A549 treated with dexamethasone at 1 μM for 4 hours (cell line): ENCODE results near the gene DLST. TPM values are rescaled to one million over a fixed set of nuclear protein-coding genes. Genes with fewer than 3 reads are reported as not detected.

Source experiments
- total RNA-seq: library from RNA; stranded (reverse); fragments of 200-300 nt; extraction: Qiagen RNA extraction; gene quantifications from 5 replicates; pipeline ENCODE4 v1.2.3, GENCODE V29; 2022

DLST gene
- 88.2 to 101 TPM (median 97.6 TPM) in 5 replicates for total RNA-seq

DNA sequence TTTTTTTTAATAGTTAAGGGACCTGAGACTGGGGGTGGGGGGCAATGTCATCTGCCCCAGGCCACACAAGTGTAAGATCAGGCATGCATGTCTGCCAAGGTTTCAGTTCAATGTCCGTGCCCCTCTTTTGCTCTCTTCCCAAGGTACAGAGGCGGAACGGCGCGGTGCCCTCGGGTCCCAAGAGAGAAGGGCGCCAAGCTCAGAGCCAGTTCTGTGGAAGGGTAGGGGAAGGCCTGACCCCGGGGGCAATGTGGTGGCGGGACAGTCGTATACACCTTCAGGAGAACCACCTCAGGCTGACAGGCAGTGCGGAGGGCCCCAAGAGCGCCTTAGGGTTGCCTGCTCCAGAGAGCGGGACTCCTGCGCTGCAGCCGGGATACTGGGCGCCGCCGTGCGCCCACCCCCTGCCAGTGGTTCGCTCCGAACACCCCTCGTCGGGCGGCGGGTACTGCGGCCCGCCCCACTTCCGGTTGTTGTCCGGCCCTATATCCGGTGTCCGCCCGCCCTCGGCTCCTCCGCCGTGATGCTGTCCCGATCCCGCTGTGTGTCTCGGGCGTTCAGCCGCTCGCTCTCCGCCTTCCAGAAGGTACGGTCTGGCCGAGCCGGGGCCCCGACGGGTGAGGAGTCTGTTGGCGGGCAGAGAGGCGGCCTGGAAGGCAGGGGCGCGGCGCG is at the start of gene DLST:
Gene DLST (plus strand): TSS at position 486 of the 672 bp plus-strand sequence. CDS start 38 bp downstream, at position 524.

DNA sequence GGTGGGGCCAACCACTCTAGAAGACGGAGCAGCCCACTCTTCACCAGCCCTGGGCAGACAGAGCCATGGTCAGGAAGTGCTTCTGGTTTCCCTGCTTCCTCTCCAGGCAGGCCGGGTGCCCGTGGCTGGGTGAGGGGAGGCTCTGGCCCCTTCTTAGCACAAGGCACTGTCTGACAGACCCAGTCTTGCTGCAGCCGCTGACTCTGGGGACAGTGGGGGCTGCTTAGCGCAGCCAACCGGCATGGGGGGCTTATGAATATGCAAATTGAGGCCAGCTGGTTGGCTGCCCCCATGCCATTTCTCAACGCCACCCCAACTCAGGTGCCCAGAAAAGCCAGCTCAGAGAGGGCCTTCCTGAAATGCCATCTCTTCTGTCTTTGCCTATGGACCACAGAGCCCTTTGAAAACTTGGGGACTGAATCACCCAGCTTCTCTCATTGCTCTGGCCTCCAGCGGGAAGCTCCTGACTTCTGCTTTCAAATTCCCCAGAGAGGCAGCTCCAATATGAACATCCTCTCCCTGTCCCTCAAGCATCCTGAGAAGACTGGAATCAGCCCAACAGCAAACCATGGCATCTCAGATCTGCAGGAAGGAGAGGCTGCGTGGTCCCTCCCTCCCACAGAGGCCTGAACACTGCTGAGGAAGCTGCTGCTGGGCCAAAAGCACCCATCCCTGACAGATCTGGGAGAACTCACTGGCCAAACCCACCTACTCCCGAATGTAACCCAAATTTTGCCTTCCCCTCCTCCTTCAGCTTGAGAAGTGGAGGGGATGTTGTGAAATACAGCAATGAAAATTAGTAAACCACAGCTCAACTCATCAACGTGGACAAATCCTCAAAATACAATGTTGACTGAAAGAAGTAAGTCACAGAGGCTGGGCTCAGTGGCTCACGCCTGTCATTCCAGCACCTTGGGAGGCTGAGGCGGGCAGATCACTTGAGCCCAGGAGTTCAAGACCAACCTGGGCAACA is 5.5 kb upstream of the DLST start, which contains the start of gene PROX2:
Gene PROX2 (minus strand): TSS at position 205 of the 973 bp plus-strand sequence. CDS start 12,311 bp downstream, outside the sequence.

DNA sequence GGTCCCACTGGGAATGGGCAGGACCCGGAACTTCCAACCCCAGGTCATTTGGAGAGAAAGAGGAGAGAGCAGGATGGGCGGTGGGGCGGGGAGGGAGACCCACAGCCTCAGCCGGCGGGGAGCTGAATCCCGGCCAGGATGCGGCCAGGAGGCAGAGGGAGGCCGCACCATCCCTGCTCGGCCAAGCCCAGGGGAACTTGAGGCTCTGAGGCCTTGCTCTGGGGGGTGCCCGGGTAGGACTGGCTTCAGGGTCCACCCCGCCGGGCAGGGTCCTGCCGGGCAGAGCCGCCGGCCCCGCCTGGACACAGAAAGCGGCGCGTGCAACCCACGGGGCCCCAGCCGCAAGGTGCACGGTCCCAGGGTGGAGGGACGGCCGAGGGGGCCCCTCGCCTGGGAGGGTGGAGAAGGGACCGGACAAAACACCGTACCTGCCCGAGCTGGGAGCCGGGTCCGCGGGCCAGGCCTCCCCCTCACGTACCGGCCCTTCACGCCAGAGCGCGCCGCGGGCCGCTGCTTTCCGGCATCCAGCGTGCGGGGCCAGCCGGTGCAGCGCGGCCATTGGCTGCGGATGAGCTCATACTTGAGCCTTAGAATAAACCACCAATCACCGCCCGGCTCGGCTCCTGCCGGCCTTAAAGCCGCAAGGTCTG is 41.2 kb downstream of the DLST start, which contains the start of gene RPS6KL1:
Gene RPS6KL1 (minus strand): TSS at position 509 of the 650 bp plus-strand sequence. CDS start 1,719 bp downstream, outside the sequence.

Other genes starting within 250 kb of the DLST start
- 20.3 to 26.8 TPM (median 23.6 TPM) in 5 replicates for gene AREL1, start 168.8 kb upstream of the DLST start, total RNA-seq
- gene FCF1, start 168.8 kb upstream of the DLST start, total RNA-seq, result 51.2 to 63.9 TPM (median 53.2 TPM) in 5 replicates
- gene YLPM1, start 118.6 kb upstream of the DLST start, total RNA-seq, result 37.9 to 44.8 TPM (median 41.5 TPM) in 5 replicates
- not detected in 5 replicates for gene PROX2, start 5.8 kb upstream of the DLST start, total RNA-seq
- 0.17 to 0.56 TPM (median 0.41 TPM) in 5 replicates for gene RPS6KL1, start 41.3 kb downstream of the DLST start, total RNA-seq
- 4.8 to 5.6 TPM (median 5.0 TPM) in 5 replicates for gene PGF, start 73.7 kb downstream of the DLST start, total RNA-seq
- 84.5 to 93.3 TPM (median 88.2 TPM) in 5 replicates for gene EIF2B2, start 121.0 kb downstream of the DLST start, total RNA-seq
- 15.2 to 21.6 TPM (median 20.3 TPM) in 5 replicates for gene MLH3, start 169.6 kb downstream of the DLST start, total RNA-seq
- gene ACYP1, start 182.1 kb downstream of the DLST start, total RNA-seq, result 24.6 to 37.3 TPM (median 27.5 TPM) in 5 replicates
- 5.0 to 6.7 TPM (median 6.1 TPM) in 5 replicates for gene ZC2HC1C, start 187.7 kb downstream of the DLST start, total RNA-seq
- 24.4 to 34.0 TPM (median 32.5 TPM) in 5 replicates for gene NEK9, start 245.1 kb downstream of the DLST start, total RNA-seq